PC-9 (cell line): ENCODE data around the gene SMIM1. TPM values are rescaled to one million over a fixed set of nuclear protein-coding genes. Genes with fewer than 3 reads are reported as not detected.

Source experiments
- BruUV-seq: library from RNA; stranded (reverse); fragments of 400-500 nt; replicated peaks from 2 replicates; lab custom pipeline; 2021; lab: Mats Ljungman, UMichigan
- CTCF ChIA-PET: fragments of 300-600 bp; sonication (Branson Sonifier 250); formaldehyde crosslinking; loops from one replicate; lab custom pipeline; 2022; ENCODE audit warnings: antibody characterized with exemption; lab: Charles Lee
- POLR2A ChIA-PET: fragments of 300-600 bp; sonication (Branson Sonifier 250); formaldehyde crosslinking; loops from one replicate; lab custom pipeline; 2022; ENCODE audit warnings: antibody characterized with exemption; ENCODE audit not compliant: unreplicated experiment; lab: Charles Lee
- DNase-seq, 2 experiments: peaks; one replicate each; pipeline versions ENCODE4 v3.0.0 to v3.0.0-alpha.2; 2015 to 2022; ENCODE audit warnings: mixed read lengths in 1 of 2
- H2AFZ ChIP-seq: fragments of 200-600 bp; sonication (generic); 2 replicates; pipeline ENCODE4 v1.8.1; 2017; ENCODE audit warnings: antibody characterized with exemption
- H3F3A ChIP-seq: fragments of 200-600 bp; sonication (generic); 2 replicates; pipeline ENCODE4 v1.8.1; 2017; ENCODE audit warnings: antibody characterized with exemption, mild to moderate bottlenecking, low read depth; ENCODE audit not compliant: insufficient read depth
- H3K27ac ChIP-seq: fragments of 200-600 bp; sonication (generic); 2 replicates; pipeline ENCODE4 v1.6.1; 2016; ENCODE audit warnings: mixed run types
- H3K27me3 ChIP-seq: fragments of 200-600 bp; sonication (generic); 2 replicates; pipeline ENCODE4 v1.6.1; 2016; ENCODE audit warnings: low read depth, mixed run types; ENCODE audit not compliant: insufficient read depth
- H3K36me3 ChIP-seq: fragments of 200-600 bp; sonication (generic); 2 replicates; pipeline ENCODE4 v1.6.1; 2016; ENCODE audit warnings: low read depth, mixed run types
- H3K4me1 ChIP-seq: fragments of 200-600 bp; sonication (generic); replicated peaks from 2 replicates; pipeline ENCODE4 v1.6.1; 2016; ENCODE audit warnings: mixed run types; ENCODE audit not compliant: insufficient read depth
- H3K4me2 ChIP-seq: fragments of 200-600 bp; sonication (generic); 2 replicates; pipeline ENCODE4 v1.6.1; 2017; ENCODE audit warnings: mixed run types
- H3K4me3 ChIP-seq: fragments of 200-600 bp; sonication (generic); 2 replicates; pipeline ENCODE4 v1.6.1; 2016; ENCODE audit warnings: mixed run types
- H3K79me2 ChIP-seq: fragments of 200-600 bp; sonication (generic); 2 replicates; pipeline ENCODE4 v1.6.1; 2017; ENCODE audit warnings: low read depth, mixed run types
- H3K9me2 ChIP-seq: fragments of 200-600 bp; sonication (generic); 2 replicates; pipeline ENCODE4 v1.8.1; 2017; ENCODE audit warnings: mild to moderate bottlenecking; ENCODE audit not compliant: insufficient read depth
- H3K9me3 ChIP-seq: fragments of 200-600 bp; sonication (generic); 2 replicates; pipeline ENCODE4 v1.8.1; 2016; ENCODE audit warnings: low read depth; ENCODE audit not compliant: insufficient read depth
- H4K20me1 ChIP-seq: fragments of 200-600 bp; sonication (generic); 2 replicates; pipeline ENCODE4 v1.8.1; 2017; ENCODE audit not compliant: insufficient read depth
- EZH2 ChIP-seq: fragments of 200-600 bp; sonication (generic); IDR thresholded peaks from 2 replicates; pipeline ENCODE4 v1.8.0; 2017; ENCODE audit warnings: antibody characterized with exemption, low read depth
- intact Hi-C: fragments of 100-400 bp; cut with micrococcal nuclease; formaldehyde crosslinking; loops from one replicate; pipeline ENCODE4 v1.10.0; 2022; ENCODE audit not compliant: unreplicated experiment
- total RNA-seq: library from RNA; stranded (reverse); gene quantifications from 2 replicates; pipeline ENCODE4 v1.2.3, GENCODE V29; 2021
- TF ChIP-seq, protein P1 (sequence below): fragments of 200-600 bp; sonication (generic); conservative IDR thresholded peaks from 2 replicates; pipeline ENCODE4 v1.6.1; 2017; ENCODE audit warnings: mixed run types, antibody characterized with exemption, mild to moderate bottlenecking, moderate library complexity

Gene SMIM1
- total RNA-seq, 1 experiment from 2014 or later, result 5.9 TPM

DNA sequence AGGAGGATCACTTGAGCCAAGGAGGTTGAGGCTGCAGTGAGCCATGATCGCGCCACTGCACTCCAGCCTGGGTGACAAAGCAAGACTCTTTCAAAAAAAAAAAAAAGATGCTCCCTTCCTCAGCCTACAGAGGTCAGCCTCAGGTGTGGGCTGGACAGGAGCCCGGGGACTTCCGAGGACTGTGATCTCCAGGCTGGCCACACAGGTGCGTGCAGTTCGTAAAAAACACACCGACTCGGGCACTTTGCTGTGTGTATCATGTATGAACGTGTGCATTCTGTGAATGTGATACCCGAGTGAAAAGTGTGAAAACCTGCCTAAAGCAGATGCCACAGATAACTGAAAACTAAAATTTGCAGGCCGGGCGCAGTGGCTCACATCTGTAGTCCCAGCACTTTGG is 28.7 kb upstream of the SMIM1 start:
- CTCF ChIA-PET, result no interaction called here

DNA sequence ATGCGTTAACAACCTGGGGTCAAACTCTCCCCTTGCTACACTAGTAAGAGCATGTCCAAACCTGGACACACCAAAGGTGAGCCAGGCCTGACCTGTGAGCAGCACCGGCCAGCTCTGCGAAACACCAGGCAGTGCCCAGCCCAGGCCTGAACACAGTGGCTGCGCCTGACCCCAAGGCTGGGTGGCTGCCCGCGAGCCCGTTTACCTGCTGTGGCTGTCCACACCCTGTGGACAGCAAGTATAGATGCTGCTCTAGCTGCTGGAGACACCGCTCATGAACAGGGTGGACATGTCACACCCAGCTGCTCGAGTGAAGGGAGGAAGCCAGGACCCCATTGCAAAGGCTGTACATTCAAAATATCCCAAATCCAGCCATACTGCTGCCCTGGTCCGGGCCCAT is 27.9 kb upstream of the SMIM1 start:
- H3K79me2 ChIP-seq, result 0 out of 2 replicates have a peak, but pooled peaks cover 3% of the 10 kb centered on the region
- ChIA-PET CTCF (no interaction called here), POLR2A (no interaction called here)
- TF ChIP-seq, protein P1, sequence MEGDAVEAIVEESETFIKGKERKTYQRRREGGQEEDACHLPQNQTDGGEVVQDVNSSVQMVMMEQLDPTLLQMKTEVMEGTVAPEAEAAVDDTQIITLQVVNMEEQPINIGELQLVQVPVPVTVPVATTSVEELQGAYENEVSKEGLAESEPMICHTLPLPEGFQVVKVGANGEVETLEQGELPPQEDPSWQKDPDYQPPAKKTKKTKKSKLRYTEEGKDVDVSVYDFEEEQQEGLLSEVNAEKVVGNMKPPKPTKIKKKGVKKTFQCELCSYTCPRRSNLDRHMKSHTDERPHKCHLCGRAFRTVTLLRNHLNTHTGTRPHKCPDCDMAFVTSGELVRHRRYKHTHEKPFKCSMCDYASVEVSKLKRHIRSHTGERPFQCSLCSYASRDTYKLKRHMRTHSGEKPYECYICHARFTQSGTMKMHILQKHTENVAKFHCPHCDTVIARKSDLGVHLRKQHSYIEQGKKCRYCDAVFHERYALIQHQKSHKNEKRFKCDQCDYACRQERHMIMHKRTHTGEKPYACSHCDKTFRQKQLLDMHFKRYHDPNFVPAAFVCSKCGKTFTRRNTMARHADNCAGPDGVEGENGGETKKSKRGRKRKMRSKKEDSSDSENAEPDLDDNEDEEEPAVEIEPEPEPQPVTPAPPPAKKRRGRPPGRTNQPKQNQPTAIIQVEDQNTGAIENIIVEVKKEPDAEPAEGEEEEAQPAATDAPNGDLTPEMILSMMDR, result no peak
- TF ChIP-seq EZH2, result no peak
- H3K27ac ChIP-seq, result no peak overlapping the region
- peaks cover 10% of the 10 kb centered on the region; the same call in 1 of the 2 replicates for H3F3A ChIP-seq
- intact Hi-C loops, result no loop called here
- no peaks in the 10 kb centered on the region for H3K36me3 ChIP-seq
- H2AFZ ChIP-seq, result no peak overlapping the region
- H3K4me1 ChIP-seq, result peaks cover 15% of the 10 kb centered on the region
- no peak overlapping the region for H3K4me3 ChIP-seq
- no peaks in the 10 kb centered on the region for H3K9me3 ChIP-seq
- no peak overlapping the region for H3K4me2 ChIP-seq
- peaks cover 4% of the 10 kb centered on the region for H4K20me1 ChIP-seq
- H3K27me3 ChIP-seq, result peaks cover 8% of the 10 kb centered on the region
- BruUV-seq, result no TSS peak
- no peaks in the 10 kb centered on the region for H3K9me2 ChIP-seq
- DNase-seq, result no peak

More for the DNA sequence above, 28.7 kb upstream of the SMIM1 start:
- Histone ChIP-seq H3K4me3 (no peak overlapping the region), H3K36me3 (no peaks in the 10 kb centered on the region), H4K20me1 (peaks cover 4% of the 10 kb centered on the region), H3K4me1 (peaks cover 15% of the 10 kb centered on the region), H3K9me3 (no peaks in the 10 kb centered on the region), H2AFZ (no peak overlapping the region), H3F3A (peaks cover 10% of the 10 kb centered on the region; the same call in 1 of the 2 replicates), H3K27me3 (no peaks in the 10 kb centered on the region), H3K79me2 (0 out of 2 replicates have a peak, but pooled peaks cover 3% of the 10 kb centered on the region), H3K4me2 (no peak overlapping the region), H3K27ac (no peak overlapping the region), H3K9me2 (no peaks in the 10 kb centered on the region)
- BruUV-seq, result no TSS peak
- no peak for DNase-seq
- POLR2A ChIA-PET, result no interaction called here
- intact Hi-C loops, result no loop called here
- TF ChIP-seq EZH2, result no peak
- TF ChIP-seq, protein P1, result no peak

DNA sequence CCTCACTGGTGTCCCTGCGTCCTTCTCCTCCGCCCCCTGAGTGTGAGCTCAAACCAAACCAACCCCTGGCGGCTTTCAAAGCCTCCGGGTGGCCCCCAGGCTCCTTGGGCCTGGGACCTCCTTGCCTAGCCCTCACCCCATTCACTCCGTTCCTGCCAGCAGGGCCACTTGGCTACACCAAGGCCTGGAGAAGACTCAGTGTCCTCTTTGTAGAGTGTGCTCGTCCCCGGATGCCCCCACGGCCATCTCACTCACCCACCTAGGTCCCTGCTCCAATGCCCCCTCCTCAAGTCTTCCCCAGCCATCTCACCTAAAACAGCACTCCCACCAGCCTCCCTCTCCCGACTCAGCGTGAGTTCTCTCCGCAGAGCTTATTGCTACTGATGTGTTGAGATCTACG is 27.5 kb upstream of the SMIM1 start:
- Histone ChIP-seq H3K36me3 (no peaks in the 10 kb centered on the region), H3K4me2 (0 out of 2 replicates have a peak overlapping the region, but pooled peaks have one; percentile 84), H3K9me2 (no peaks in the 10 kb centered on the region), H3K4me3 (no peak overlapping the region), H2AFZ (no peak overlapping the region), H3K27ac (no peak overlapping the region), H3K79me2 (0 out of 2 replicates have a peak, but pooled peaks cover 3% of the 10 kb centered on the region), H3K9me3 (no peaks in the 10 kb centered on the region), H4K20me1 (peaks cover 4% of the 10 kb centered on the region), H3K4me1 (peaks cover 15% of the 10 kb centered on the region), H3K27me3 (peaks cover 12% of the 10 kb centered on the region), H3F3A (peaks cover 10% of the 10 kb centered on the region; the same call in 1 of the 2 replicates)
- ChIA-PET POLR2A (no interaction called here), CTCF (no interaction called here)
- intact Hi-C loops, result no loop called here
- BruUV-seq, result no TSS peak
- no peak for DNase-seq
- TF ChIP-seq, protein P1, result no peak
- no peak for TF ChIP-seq EZH2
